CMK (cell line): ENCODE measurements around the gene PPL.
"Not testable (repeated sequence)": the region's sequence is repeated elsewhere in the genome, so short reads cannot be mapped to it uniquely, and the experiment has no call there.

ENCODE experiments used
- DNase-seq: peaks from one replicate; pipeline ENCODE4 v3.0.0-alpha.2; 2010; ENCODE audit warnings: low read depth

The PPL gene

DNA sequence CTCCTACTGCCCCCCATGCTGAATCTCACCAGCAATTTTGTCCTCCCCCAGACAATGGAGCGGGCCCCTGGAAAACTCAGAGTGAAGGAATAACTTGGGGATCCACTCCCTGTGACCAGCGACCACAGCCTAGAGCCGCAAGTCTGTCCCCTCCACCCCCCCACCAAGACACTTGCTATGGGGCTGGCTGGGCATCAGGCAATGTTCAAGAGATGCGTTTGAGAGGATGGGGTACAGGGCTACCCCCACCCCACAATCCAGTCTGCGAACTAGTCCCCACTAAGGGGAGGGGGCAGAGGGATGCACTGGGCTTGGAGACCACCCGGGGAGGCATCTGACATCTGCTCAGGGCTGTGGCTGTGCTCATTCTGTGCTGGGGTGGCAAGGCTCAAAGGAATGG lies 2.4 kb downstream of the PPL start:
- DNase-seq, result no peak

DNA sequence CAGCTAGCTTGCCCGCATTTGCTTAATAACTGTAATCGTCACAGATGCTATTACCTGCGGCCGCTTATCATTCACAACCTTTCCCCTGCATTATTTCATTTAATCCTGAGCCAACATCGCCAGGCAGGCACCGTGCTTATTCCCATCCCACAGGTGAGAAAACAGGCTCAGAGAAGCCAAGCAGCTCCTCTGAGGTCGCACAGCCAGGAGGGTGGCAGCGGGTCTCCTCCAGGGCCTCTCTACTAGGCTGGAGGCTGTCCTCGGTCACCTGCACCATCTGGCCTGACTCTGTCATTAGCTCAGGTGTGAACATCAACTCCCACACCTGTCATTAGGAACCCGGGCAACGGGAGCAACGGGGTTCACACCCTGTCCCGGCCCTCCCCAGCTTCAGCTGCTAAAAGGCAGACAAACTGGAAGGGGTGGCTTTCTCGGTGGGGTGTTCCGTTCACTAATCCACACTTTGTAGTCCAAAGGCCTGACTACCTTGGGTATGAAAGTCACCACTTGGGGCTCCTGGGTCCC lies 3.0 kb downstream of the PPL start:
- DNase-seq, result no peak

DNA sequence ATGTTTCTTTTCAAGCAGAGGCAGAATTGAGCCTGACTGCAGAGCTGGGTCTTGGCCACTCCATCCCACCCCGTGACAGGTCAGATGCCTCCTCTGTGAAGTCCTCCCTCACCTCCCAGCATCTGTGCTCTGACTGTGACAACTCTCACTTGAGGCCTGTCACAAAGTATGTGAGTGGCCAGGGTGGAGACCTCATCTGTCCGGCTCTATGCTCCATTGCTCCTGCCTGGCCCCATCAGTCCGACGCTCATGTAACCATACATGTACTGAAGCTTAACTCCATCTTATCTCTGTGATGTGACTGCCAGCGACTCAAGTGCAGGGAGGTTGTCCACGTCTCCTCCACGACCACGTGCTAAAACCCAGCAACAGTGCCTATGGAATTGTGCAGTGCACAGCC lies 3.5 kb downstream of the PPL start:
- DNase-seq, result no peak

DNA sequence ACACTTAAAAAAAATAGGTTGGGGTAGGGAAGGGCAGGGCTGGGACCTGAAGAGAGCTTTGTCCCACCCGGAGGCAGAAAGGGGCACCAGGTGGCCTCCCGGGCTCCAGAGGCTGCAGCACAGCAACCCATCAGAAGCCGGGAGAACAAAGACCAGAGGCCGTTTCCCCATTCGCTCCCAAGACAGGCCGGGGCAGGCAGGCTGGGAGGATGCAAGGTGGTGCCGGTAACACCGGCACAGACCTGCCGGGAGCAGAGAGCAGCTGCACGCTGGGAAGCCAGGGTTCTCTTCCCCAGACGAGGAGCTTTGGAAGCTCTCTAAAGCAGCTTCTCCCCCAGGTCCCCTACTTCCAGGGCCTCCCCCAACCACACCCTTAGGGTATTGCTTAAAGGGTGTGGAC lies 5.6 kb downstream of the PPL start:
- DNase-seq, result no peak

DNA sequence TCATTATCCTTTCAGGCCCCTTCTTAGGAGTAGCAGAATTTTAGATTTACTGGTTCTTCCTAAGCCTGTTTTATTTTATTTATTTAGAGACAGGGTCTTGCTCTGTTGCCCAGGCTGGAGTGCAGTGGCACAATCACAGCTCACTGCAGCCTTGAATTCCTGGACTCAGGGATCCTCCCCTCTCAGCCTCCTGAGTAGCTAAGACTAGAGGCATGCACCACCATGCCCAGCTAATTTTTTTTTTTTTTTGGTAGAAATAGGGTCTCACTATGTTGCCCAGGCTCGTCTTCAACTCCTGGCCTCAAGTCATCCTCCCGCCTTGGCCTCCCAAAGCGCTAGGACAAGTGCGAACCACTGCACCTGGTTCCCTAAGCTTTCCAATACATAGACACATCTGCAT lies 7.3 kb downstream of the PPL start:
- not testable (repeated sequence) for DNase-seq

DNA sequence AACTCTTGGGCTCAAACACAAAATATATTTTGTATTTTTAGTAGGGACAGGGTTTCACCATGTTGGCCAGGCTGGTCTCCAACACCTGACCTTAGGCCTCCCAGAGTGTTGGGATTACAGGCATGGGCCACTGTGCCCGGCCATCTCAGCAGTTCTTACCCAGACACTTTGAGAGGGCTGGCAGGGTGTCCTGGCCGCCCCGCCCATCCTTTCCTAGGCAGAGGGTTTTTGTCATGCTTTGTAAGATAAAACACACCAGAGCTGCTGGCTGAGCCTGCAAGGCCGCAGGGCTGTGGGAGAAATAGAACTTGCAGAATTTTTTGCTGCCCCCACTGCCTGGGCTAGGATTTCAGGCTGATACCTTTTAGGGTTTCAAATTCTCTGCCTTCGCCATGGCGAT lies 8.7 kb downstream of the PPL start:
- DNase-seq, result no peak

DNA sequence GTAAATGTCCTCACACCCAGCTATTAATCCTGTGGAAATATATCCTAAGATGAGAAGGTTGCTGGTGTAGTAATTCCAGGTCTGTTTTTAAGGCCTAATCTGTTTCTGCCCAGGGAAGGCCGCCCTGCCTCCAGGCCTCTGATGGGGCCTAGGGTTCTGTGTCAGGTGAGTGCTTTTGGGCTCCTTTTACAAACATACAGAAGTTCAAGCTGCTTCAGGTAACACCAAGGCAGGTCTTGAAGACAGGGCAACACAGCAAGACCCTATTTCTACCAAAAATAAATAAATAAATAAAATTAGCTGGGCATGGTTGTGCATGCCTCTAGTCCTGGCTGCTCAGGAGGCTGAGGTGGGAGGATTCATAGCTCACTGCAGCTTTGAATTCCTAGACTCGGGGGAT lies 9.3 kb downstream of the PPL start:
- DNase-seq, result no peak

DNA sequence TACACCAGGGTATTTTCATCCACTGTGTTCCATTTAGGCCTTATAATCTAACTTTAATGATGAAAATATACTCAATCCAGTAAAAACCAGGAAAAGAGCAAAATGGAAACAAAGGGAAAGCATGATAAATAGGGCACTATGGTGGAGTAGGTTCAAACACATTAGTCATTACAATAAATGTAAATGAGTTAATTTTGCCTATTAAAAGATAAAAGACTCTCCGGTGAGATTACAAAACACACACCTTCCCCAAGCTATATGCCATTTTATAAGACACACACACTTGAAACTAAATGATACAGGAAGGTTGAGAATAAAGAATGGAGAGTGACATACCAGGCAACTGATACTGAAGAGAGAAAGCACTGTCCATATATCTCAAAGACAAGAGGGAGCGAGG lies 10.0 kb downstream of the PPL start:
- no peak for DNase-seq

DNA sequence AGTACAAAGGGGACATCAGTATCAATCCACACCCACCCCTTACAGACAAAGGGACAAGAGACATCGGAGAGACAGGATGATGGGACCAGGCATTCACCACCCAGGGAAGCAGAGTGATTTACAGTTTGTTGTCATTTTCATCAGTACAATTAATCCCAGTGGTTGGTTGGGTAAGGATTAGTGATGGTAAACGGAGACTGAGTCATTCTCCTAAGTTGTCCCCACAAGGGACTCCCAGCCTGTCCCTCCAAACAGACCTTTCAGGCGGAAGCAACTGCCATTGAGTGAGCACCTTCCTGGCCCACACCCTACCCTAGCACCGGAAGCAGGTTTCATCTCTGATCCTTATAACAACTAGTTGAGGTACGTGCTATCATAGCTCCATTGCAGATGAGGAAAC lies 11.2 kb downstream of the PPL start:
- DNase-seq, result no peak

DNA sequence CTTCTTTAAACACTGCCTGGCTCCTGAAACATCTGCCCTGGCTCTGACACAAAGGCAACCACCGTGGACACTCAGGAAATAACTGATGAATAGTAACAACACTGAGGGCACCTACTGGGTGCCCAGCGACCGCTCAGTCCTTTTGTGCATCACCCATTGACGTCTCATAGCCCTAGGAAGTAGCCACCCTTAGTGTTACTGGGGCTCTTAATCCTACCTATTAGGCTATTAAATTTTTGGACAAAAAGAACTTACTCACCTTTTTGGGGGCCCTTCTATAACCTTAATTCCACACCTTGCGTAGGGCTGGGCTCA lies 11.7 kb downstream of the PPL start:
- DNase-seq, result no peak

DNA sequence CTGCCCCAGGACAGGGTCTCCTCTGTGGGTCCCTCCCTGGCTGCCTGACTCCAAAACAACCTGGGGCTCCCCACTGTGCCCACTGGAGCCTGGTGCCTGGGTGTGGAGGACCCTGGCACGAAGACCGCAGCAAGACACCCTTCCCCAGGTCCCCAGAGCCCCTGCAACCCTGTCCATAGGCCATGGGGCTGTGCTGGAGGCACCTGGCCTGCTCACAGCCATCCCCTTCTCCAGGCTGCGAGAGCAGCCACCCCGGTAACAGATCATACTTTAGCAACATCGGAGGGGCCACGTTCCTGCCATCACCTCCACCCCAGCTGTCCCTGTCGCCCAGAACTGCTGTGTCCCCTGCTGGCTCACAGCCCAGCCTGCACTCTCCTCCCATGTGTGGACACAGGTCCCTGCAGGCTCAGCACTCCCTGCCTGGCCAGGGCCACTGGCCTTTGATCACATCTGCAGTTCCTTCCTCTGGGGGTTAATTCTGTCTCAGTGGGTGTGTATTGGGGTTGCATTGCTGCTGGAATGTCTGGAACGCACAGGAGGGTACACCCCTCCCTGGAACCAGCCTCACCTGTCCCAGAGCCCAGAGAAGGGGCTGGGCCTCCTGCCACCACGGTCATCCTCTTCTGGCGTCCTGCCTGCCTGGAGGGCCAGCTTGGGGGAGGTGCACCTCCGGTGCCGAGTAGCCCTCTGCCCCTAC lies 12.2 kb downstream of the PPL start:
- no peak for DNase-seq

DNA sequence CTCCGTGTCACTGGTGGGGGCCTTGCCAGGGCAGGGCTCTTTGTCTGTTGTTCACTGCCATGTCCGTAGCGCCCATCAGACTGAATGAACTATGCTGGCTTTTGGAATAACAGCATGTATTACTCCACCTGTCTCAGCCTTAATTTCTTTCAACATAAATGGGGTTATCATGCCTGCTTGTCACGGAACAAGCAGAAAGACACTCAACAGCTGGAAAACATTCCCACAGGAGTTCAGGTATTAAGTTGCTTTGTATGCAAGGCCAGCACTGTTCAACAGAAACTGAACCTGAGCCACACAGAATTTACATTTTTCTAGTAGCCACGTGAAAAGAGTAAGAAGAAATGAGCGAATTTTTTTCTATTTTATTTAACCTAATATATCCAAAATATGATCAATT lies 13.1 kb downstream of the PPL start:
- DNase-seq, result no peak

DNA sequence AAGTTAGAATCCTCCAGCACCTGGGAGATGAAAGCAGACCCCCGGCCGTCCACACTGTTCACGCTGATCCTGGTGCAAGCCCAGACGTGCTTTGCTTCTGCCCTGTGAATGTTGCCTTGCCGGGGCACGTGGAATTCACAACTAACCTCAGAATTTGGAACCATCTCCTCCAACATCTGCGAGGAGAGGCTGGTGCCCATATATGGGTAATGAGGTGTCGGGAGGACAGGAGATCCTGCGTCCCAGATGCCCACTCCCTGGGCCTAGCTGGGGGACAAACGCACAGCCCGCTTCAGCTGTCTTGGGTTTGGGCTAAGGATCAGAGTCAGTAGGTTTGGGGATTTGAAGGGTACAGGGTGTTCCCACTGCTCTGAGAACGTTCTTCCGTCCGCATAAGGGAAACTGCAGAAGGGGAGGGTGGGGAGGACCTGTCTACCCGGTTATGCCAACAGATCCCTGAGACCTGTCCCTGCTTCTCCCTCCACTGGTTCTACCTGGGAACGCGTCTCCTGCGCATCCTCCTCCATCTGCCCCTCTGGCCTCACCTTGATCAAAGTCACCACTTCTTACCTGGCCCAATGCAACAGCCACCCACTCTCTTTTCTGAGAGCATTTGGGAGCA lies 14.1 kb downstream of the PPL start:
- DNase-seq, result no peak

DNA sequence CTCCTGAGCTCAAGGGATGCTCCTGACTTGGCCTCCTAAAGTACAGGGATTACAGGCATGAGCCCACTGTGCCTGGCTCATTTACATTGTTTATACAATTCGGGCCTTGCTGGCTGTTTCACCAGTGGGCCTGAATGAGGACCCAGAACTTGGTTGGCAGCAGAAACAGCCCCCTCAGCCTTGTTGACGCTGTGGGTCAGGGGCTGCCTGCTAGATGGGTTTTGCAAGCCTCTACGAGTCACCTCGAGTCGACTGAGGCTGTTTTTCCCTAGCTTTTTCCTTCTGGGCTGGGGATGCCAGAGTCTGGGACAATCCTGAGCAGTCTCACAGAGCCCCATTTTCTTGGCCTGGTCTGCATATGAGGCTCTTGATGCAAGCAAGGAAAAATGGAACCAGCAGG lies 16.1 kb downstream of the PPL start:
- DNase-seq, result no peak

DNA sequence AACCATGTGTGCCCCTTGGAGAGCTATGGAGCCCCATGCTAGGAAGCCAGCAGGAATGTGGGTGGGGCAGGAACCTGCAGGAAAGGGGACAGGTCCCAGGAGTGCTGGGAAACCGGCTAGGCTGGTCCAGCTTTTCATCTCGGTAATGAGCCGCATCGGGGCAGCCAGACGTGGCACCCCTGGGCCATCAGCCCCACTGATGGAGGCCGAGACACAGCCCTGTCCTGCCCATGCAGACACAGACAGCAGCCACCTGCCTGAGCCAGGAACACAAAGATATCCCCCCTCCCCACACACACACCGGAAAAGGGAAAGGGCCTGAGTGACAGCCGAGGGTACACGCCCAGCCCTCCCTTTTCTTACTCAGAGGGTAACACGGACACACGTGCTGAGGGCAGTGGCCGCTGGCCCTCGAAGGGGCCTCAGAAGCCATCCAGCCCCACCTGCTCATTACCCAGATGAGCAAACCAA lies 18.1 kb downstream of the PPL start:
- no peak for DNase-seq

DNA sequence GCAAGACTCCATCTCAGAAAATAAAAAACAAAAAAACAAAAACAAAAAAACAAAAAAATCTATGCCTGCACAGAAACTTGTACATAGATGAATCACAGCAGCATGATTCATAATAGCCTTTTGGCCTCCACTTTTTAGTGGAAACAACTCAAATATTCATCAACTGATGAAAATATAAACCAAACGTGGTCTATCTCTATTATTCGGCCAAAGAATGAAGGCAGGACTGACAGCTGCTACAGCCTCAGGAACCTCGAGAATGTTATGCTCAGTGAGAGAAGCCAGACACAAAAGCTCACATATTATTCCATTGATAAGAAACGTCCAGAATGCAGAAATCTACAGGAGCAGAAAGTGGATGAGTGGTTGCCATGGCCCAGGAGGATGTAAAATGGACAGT lies 19.8 kb downstream of the PPL start:
- DNase-seq, result no peak

DNA sequence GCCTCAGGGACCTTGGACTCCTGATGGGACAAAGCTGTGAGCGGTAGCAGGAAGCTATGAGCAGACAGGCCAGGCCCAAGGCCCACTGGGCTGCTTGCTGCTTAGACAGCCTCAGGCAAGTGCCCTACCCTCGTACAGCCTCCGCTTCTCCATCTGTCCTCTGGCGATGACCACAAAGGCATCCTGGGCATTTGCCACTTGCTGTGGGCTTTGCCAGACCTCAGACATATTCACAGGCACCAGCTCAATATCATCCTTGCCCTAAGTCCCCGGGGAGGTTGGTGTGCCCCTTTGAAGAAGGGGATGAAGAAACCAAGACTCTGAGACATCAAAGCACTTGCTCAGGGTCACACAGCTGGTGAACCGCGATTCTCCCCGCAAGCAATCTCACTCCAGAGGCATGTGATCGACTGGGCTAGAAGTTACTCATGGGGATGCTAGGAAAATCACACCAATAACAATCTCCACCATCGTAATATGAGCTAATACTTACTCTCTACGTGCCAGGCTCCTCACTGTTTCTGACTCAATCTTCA lies 21.7 kb downstream of the PPL start:
- no peak for DNase-seq

DNA sequence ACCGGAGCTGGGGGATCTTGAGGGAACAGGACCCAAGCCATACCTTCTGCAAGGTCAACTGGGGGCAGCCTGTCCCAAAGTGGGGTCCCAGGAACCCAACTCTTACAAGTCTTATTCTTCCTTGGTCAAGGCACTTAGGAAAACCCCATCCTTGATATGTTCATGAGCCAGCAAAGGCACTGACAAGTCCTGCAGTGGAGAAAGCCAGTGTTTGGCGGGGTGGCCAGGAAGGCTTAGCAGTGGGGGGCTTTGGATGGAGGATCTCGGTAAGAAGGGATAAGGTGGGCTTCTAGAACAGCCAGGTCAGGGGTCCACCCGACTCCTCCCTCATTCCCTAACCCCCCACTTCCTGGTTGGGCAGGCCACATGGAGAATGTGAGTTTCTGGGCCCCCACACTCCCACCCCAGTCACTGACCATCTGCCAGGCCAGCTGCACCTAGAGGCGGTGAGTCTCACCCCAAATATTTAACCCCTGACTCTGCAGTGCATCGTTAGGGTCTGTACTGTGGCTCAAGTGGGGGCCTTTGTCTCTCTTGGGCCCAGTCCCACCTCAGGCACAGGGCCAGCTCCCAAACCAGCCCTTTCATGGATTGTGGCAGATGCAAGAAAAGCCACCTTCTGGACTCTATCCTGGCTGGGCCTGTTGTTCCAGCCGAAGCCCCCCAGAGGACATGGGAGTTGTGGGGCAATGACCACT lies 22.3 kb downstream of the PPL start:
- no peak for DNase-seq

DNA sequence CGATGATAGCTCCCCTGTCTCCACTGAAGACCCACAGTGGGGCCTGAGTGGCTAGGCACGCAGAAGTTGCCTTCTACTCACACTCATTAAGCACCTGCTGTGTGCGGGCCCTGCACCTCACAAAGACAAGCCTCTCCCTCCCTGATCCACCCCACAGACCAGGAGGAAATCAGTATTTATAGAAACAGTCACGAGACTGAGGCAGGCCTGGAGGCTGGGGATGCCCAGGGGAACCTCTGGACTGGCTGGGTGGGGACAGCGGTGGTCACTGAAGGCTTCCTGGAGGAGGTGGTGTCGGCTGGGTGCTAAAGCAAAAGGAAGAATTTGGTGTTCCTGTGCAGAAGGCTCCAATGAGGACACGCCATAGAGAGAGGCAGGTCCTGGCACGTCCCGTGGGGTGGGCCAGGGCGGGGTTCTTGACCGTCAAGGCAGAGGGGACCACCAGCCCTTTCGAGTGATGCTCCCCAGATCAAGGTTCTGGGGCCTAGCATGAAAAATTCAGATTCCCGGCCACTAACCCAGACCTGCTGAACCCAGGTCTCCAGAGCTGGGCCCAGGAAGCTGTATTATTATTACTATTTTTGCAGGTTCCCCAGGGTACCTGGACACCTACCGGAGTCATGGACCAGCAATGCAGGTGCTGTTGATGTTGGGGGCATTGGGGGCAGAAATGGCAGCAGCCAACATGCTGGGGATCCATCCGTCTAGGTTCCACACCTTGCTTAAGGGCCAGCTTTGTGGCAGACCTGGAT lies 23.0 kb downstream of the PPL start:
- no peak for DNase-seq

DNA sequence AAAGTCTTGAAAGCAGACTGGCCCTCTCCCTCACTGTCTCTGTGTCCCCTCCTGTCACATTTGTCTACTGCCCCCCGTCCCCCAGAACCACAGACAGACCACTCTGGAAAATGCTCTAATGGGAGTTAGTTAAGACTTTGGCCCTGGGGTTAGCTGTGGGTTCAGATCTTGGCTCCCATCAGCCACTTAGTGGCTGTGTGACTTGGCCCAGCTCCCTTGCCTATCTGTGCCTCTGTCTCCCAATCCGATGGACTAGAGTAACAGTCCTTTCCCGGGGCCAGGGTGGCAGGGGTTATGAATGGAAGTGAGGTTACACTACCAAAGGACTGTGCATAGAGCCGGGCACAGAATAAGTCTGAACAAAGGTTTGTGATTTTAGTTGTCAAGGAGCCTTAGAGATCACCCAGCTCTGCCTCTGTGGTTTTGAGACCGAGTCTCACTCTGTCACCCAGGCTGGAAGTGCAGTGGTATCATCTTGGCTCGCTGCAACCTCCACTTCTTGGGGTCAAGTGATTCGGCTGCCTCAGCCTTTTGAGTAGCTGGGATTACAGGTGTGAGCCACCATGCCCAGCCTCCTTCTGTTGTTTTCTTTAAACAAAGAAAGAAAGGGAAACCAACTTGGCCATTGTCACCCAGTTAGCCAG lies 23.7 kb downstream of the PPL start:
- no peak for DNase-seq

DNA sequence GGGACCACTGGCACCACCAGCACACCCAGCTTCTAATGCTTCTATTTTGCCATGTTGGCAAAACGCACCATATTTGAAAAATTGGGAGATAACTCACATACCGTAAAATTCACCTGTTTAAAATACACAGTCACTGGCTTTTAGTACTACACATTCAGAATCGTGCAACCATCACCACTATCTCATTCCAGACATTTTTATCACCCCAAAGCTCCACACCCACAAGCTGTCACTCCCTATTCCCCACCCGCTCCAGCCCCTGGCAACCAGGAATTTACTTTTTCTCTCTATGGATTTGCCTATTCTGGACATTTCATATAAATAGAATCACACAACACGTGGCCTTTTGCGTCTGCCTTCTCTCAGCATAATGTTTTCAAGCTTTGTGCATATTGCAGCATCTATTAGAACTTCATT lies 25.0 kb downstream of the PPL start:
- DNase-seq, result no peak

DNA sequence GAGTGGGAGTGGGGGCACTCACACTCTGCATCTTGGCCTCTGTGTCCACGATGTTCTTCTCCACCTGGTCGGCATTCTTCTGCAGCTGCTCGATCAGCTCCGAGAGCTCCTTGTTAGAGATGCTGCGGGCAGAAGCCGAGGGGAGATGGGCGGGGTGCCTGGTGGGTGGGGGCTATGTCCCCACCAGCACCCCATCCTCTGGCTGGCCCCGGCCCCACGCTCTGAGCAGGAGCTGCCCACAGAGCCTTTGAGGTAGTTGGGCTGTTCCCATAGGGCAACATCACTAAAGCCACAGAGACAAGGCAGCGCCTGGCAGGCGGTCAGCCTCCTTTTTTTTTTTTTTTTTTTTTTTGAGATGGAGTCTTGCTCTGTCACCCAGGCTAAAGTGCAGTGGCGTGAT lies 26.1 kb downstream of the PPL start:
- DNase-seq, result no peak
